K562 (cell line): Measurements from ENCODE around the gene DLGAP1. TPM values are rescaled to one million over a fixed set of nuclear protein-coding genes. Genes with fewer than 3 reads are reported as not detected.

Experiments
- ARID3A ChIP-seq: IDR thresholded peaks from 2 replicates; pipeline ENCODE4 v1.6.1; 2012; ENCODE audit warnings: low read depth, low read length, improper control_type of control experiment, borderline replicate concordance
- BCLAF1 ChIP-seq, 2 experiments: fragments of 450-650 bp in 1 of 2; IDR thresholded peaks; 2 replicates each; pipeline ENCODE4 v1.6.1; 2011 to 2017; ENCODE audit warnings: low read depth in 2 of 2, antibody characterized with exemption in 1 of 2, borderline replicate concordance in 1 of 2, low read length in 1 of 2, mild to moderate bottlenecking in 1 of 2, mixed read lengths in 1 of 2; ENCODE audit not compliant: control insufficient read depth in 1 of 2
- BRF1 ChIP-seq: IDR thresholded peaks from 3 replicates; pipeline ENCODE4 v1.6.1; 2011; ENCODE audit warnings: borderline replicate concordance, mild to moderate bottlenecking; ENCODE audit not compliant: insufficient read length; ENCODE audit errors: extremely low read depth
- CHAMP1 ChIP-seq: fragments of 450-650 bp; IDR thresholded peaks from 2 replicates; pipeline ENCODE4 v1.6.1; 2016; ENCODE audit warnings: mild to moderate bottlenecking
- EWSR1 ChIP-seq: fragments of 450-650 bp; IDR thresholded peaks from 2 replicates; pipeline ENCODE4 v1.6.1; 2018; ENCODE audit warnings: borderline replicate concordance, mild to moderate bottlenecking, low read depth, moderate library complexity; ENCODE audit not compliant: partially characterized antibody
- GATA2 ChIP-seq: sonication (generic); formaldehyde crosslinking; IDR thresholded peaks from 2 replicates; pipeline ENCODE4 v1.4.0; 2020; ENCODE audit warnings: mild to moderate bottlenecking, missing genetic modification reagents
- HCFC1 ChIP-seq: IDR thresholded peaks from 2 replicates; pipeline ENCODE4 v1.6.1; 2012; ENCODE audit warnings: low read depth, low read length, improper control_type of control experiment
- HES1 ChIP-seq: fragments of 450-650 bp; IDR thresholded peaks from 2 replicates; pipeline ENCODE4 v1.6.1; 2016; ENCODE audit warnings: low read depth, mild to moderate bottlenecking, moderate library complexity
- L3MBTL2 ChIP-seq: fragments of 450-650 bp; IDR thresholded peaks from 2 replicates; pipeline ENCODE4 v1.6.1; 2016; ENCODE audit warnings: mild to moderate bottlenecking, moderate library complexity
- MCM3 ChIP-seq: fragments of 450-650 bp; IDR thresholded peaks from 2 replicates; pipeline ENCODE4 v1.6.1; 2016
- MCM7 ChIP-seq, 2 experiments: fragments of 450-650 bp; IDR thresholded peaks; 2 replicates each; pipeline ENCODE4 v1.6.1; 2016 to 2018
- NCOA1 ChIP-seq: fragments of 450-650 bp; IDR thresholded peaks from 2 replicates; pipeline ENCODE4 v1.6.1; 2016; ENCODE audit warnings: low read depth
- POLR2G ChIP-seq: fragments of 200-400 bp; formaldehyde crosslinking; IDR thresholded peaks from 2 replicates; pipeline ENCODE4 v1.6.1; 2017; ENCODE audit warnings: low read depth, mild to moderate bottlenecking, antibody characterized with exemption, low read length, moderate library complexity
- PTTG1 ChIP-seq: fragments of 450-650 bp; IDR thresholded peaks from 2 replicates; pipeline ENCODE4 v1.6.1; 2016; ENCODE audit warnings: low read depth, mild to moderate bottlenecking, missing genetic modification characterization, missing compliant biosample characterization
- SMARCA4 ChIP-seq: fragments of 450-650 bp; IDR thresholded peaks from 2 replicates; pipeline ENCODE4 v1.6.1; 2016
- SMC3 ChIP-seq: conservative IDR thresholded peaks from 2 replicates; pipeline ENCODE4 v1.6.1; 2011; ENCODE audit warnings: low read depth, low read length, improper control_type of control experiment; ENCODE audit not compliant: insufficient read depth
- STAT5A ChIP-seq: IDR thresholded peaks from 2 replicates; pipeline ENCODE4 v1.6.1; 2012; ENCODE audit warnings: low read length, inconsistent platforms, borderline replicate concordance
- TAF7 ChIP-seq: fragments of 450-650 bp; IDR thresholded peaks from 2 replicates; pipeline ENCODE4 v1.6.1; 2016; ENCODE audit warnings: missing genetic modification characterization, missing compliant biosample characterization
- TCF3 ChIP-seq: sonication (generic); formaldehyde crosslinking; IDR thresholded peaks from 2 replicates; pipeline ENCODE4 v1.4.0; 2020; ENCODE audit warnings: mild to moderate bottlenecking, missing genetic modification reagents
- XRCC4 ChIP-seq: IDR thresholded peaks from one replicate; pipeline ENCODE4 v1.6.1; 2011; ENCODE audit not compliant: insufficient read depth, insufficient read length; ENCODE audit errors: extremely low read depth
- polyA plus RNA-seq, 8 experiments: library from polyadenylated mRNA; depleted of rRNA in 4 of 8; stranded (reverse) in 5 of 8; unstranded in 3 of 8; fragments of >200 nt; fragmentation: Nextera tagmentation in 2 of 8; fragmentation: Illumina TruSeq in 1 of 8; extraction: Ambion mirVana in 2 of 8; extraction: Trizol in 1 of 8; gene quantifications; 2 replicates each; pipeline versions ENCODE4 v1.2.1 to v1.2.3, GENCODE V29; 2011 to 2014; ENCODE audit warnings: inconsistent platforms in 1 of 8, missing spikeins in 1 of 8
- total RNA-seq, 7 experiments: library from RNA; depleted of rRNA in 6 of 7; stranded (reverse); fragments of >200 nt in 6 of 7; fragmentation: Illumina TruSeq in 2 of 7; extraction: Trizol in 2 of 7; gene quantifications; 2 replicates each; pipeline versions ENCODE4 v1.2.1 to v1.2.3, GENCODE V29; 2011 to 2021; ENCODE audit warnings: low replicate concordance in 1 of 7

DLGAP1 gene
- total and polyA plus RNA-seq, 9 of the 15 experiments (the other 6 are each of a cell fraction or from before 2014, with no cell fraction given) = 0.04 to 0.22 (median 0.08) TPM

GRCh38 chr18:3585656-3586509 is 869.2 kb downstream of the DLGAP1 start (continued):
- TF ChIP-seq TAF7 (tag) (no peak), BRF1 (no peak), STAT5A (no peak), SMC3 (peak; percentile 97), MCM7 (IDR thresholded peaks at IDR 0.05) (no peak), ARID3A (peak; percentile 97), TCF3 (CRISPR knock-in tag) (peak; percentile 78; the same call in 1 of the 2 replicates), PTTG1 (no peak), BCLAF1 (IDR thresholded peaks at IDR 0.05; ENCODE audit: borderline replicate concordance in 1 of 2, control insufficient read depth in 1 of 2, low read depth in 2 of 2, low read length in 1 of 2) (no peak), GATA2 (CRISPR knock-in tag) (peak; percentile 57), POLR2G (no peak), MCM3 (no peak), XRCC4 (no peak), L3MBTL2 (peak; percentile 53), EWSR1 (no peak), HES1 (no peak), SMARCA4 (peak; percentile 81), CHAMP1 (no peak), HCFC1 (peak; percentile 53; the same call in 1 of the 2 replicates), NCOA1 (0 out of 2 replicates have a peak, but pooled peaks have one; percentile 39)
